ENCODE results near the gene IFI44. TPM values are rescaled to one million over a fixed set of nuclear protein-coding genes. Genes with fewer than 3 reads are reported as not detected.

IFI44 gene
- total and polyA plus RNA-seq, 9 of the 15 experiments (the other 6 are each of a cell fraction or from before 2014, with no cell fraction given), result 0.11 TPM; not detected in 8

DNA sequence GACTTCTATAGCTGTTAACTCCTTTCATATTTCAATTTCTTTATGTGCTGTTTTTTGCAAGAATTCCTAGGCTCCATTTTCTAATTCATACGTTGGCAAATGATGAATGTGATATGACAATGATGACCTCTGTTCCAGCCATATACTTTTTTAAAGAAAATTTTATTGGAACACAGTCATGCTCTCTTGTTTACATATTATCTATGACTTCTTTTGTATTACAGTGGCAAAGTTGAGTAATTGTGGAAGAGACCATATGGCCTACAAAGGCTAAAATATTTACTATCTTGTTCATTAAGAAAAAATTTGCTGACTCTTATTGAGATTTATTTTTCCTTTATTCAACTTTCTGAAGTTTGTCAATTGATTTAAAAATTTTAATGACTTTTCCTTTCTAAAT is 22.3 kb upstream of the IFI44 start (continued):
- TF ChIP-seq CHD7 (IDR thresholded peaks at IDR 0.05; ENCODE audit: low read depth, low read length) (no peak), SNIP1 (IDR thresholded peaks at IDR 0.05; ENCODE audit: low read depth) (no peak), PHB (CRISPR knock-in tag; IDR thresholded peaks at IDR 0.05) (no peak), ARID4B (CRISPR knock-in tag; IDR thresholded peaks at IDR 0.05) (no peak), ZNF79 (CRISPR knock-in tag; IDR thresholded peaks at IDR 0.05; ENCODE audit: low read depth) (no peak), POLR2AphosphoS2 (IDR thresholded peaks at IDR 0.05; ENCODE audit: low read length) (no peak)
- TF ChIP-seq, protein P1, sequence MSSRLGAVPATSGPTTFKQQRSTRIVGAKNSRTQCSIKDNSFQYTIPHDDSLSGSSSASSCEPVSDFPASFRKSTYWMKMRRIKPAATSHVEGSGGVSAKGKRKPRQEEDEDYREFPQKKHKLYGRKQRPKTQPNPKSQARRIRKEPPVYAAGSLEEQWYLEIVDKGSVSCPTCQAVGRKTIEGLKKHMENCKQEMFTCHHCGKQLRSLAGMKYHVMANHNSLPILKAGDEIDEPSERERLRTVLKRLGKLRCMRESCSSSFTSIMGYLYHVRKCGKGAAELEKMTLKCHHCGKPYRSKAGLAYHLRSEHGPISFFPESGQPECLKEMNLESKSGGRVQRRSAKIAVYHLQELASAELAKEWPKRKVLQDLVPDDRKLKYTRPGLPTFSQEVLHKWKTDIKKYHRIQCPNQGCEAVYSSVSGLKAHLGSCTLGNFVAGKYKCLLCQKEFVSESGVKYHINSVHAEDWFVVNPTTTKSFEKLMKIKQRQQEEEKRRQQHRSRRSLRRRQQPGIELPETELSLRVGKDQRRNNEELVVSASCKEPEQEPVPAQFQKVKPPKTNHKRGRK (tag; IDR thresholded peaks at IDR 0.05), result no peak

Data from K562 (cell line).